H1 (cell line): ENCODE measurements around the gene KRTAP10-12.

Source experiments
- CREB1 ChIP-seq: IDR thresholded peaks from 2 replicates; pipeline ENCODE4 v1.6.1; 2012; ENCODE audit warnings: inconsistent platforms
- EGR1 ChIP-seq: IDR thresholded peaks from 2 replicates; pipeline ENCODE4 v1.6.1; 2011; ENCODE audit warnings: low read depth, low read length, borderline replicate concordance
- FOSL1 ChIP-seq: IDR thresholded peaks from 2 replicates; pipeline ENCODE4 v1.6.1; 2011; ENCODE audit warnings: mild to moderate bottlenecking, low read depth, low read length, moderate library complexity; ENCODE audit not compliant: insufficient read depth
- POLR2A ChIP-seq, 2 experiments: IDR thresholded peaks; 1 replicate in 1 of 2; 2 replicates in 1 of 2; pipeline ENCODE4 v1.6.1; 2011; ENCODE audit warnings: low read depth in 2 of 2, low read length in 2 of 2, mild to moderate bottlenecking in 2 of 2; ENCODE audit errors: control extremely low read depth in 1 of 2
- RFX5 ChIP-seq: IDR thresholded peaks from 2 replicates; pipeline ENCODE4 v1.6.1; 2011; ENCODE audit warnings: low read depth, low read length, improper control_type of control experiment, borderline replicate concordance
- SP1 ChIP-seq: IDR thresholded peaks from 2 replicates; pipeline ENCODE4 v1.6.1; 2011; ENCODE audit warnings: low read depth, low read length
- TAF1 ChIP-seq: IDR thresholded peaks from 2 replicates; pipeline ENCODE4 v1.6.1; 2011; ENCODE audit warnings: mild to moderate bottlenecking, low read depth, low read length
- YY1 ChIP-seq: IDR thresholded peaks from 2 replicates; pipeline ENCODE4 v1.6.1; 2011; ENCODE audit warnings: low read depth, mild to moderate bottlenecking, low read length
- TF ChIP-seq, protein P1 (sequence below), 3 experiments: IDR thresholded peaks; 1 replicate in 2 of 3; 2 replicates in 1 of 3; pipeline versions ENCODE4 v1.5.1 to v1.6.1; 2011; ENCODE audit warnings: low read length in 3 of 3, mild to moderate bottlenecking in 3 of 3, inconsistent platforms in 2 of 3, low read depth in 1 of 3, moderate library complexity in 1 of 3; ENCODE audit not compliant: insufficient read depth in 1 of 3; ENCODE audit errors: control extremely low read depth in 1 of 3
- TF ChIP-seq, protein P2 (sequence below): IDR thresholded peaks from 2 replicates; pipeline ENCODE4 v1.6.1; 2012; ENCODE audit warnings: low read length, inconsistent platforms
- TF ChIP-seq, protein P3 (sequence below): IDR thresholded peaks from 2 replicates; pipeline ENCODE4 v1.6.1; 2012; ENCODE audit warnings: inconsistent platforms
- TF ChIP-seq, protein P4 (sequence below): IDR thresholded peaks from 2 replicates; pipeline ENCODE4 v1.6.1; 2011; ENCODE audit warnings: low read depth, mild to moderate bottlenecking, low read length; ENCODE audit not compliant: insufficient read depth

DNA sequence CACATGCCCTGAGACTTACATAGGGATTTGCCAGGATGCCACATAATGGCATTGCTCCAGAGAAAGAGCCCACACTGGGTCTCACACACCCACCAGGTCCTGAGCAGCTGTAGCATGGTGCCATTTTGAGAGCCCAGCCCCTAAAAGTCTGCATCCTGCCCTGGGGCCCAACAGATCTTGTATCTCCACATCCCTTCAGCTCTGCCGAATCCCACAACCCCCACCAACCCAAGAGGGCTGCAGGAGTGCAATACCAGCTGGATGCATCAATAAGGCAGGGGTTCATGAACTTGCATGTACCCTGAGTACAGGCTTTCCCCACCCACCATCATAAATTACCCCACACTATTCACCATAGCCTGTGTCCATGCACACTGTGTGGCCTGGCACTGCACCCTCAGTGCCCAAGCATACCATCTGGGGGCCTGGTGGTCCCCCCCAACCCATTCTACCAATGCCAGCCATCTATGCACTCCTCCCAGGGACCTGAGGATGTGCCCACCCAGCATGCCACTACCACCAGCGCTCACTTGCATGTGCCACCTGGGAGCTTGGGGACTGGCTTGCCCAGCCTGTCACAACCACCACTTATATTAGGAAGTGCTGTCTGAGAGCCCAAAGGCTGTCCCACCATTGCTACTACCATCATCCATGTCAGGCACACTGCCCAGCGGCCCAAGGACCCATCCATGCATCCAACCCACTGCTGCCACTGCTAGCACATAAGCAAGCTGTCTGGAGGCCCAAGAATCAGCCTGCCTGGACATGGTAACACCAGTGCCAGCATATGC is 26.1 kb upstream of the KRTAP10-12 start:
- TF ChIP-seq, protein P1, sequence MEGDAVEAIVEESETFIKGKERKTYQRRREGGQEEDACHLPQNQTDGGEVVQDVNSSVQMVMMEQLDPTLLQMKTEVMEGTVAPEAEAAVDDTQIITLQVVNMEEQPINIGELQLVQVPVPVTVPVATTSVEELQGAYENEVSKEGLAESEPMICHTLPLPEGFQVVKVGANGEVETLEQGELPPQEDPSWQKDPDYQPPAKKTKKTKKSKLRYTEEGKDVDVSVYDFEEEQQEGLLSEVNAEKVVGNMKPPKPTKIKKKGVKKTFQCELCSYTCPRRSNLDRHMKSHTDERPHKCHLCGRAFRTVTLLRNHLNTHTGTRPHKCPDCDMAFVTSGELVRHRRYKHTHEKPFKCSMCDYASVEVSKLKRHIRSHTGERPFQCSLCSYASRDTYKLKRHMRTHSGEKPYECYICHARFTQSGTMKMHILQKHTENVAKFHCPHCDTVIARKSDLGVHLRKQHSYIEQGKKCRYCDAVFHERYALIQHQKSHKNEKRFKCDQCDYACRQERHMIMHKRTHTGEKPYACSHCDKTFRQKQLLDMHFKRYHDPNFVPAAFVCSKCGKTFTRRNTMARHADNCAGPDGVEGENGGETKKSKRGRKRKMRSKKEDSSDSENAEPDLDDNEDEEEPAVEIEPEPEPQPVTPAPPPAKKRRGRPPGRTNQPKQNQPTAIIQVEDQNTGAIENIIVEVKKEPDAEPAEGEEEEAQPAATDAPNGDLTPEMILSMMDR (IDR thresholded peaks at IDR 0.05; ENCODE audit: control extremely low read depth in 1 of 3, insufficient read depth in 1 of 3, low read depth in 1 of 3, low read length in 3 of 3): no peak
- no peak for TF ChIP-seq RFX5
- TF ChIP-seq EGR1: no peak
- TF ChIP-seq YY1: no peak
- TF ChIP-seq FOSL1: no peak
- TF ChIP-seq, protein P2, sequence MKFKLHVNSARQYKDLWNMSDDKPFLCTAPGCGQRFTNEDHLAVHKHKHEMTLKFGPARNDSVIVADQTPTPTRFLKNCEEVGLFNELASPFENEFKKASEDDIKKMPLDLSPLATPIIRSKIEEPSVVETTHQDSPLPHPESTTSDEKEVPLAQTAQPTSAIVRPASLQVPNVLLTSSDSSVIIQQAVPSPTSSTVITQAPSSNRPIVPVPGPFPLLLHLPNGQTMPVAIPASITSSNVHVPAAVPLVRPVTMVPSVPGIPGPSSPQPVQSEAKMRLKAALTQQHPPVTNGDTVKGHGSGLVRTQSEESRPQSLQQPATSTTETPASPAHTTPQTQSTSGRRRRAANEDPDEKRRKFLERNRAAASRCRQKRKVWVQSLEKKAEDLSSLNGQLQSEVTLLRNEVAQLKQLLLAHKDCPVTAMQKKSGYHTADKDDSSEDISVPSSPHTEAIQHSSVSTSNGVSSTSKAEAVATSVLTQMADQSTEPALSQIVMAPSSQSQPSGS: no peak
- no peak for TF ChIP-seq POLR2A (IDR thresholded peaks at IDR 0.05; ENCODE audit: control extremely low read depth in 1 of 2, low read depth in 2 of 2, low read length in 2 of 2)
- no peak for TF ChIP-seq TAF1
- TF ChIP-seq, protein P3, sequence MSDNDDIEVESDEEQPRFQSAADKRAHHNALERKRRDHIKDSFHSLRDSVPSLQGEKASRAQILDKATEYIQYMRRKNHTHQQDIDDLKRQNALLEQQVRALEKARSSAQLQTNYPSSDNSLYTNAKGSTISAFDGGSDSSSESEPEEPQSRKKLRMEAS: no peak
- TF ChIP-seq, protein P4, sequence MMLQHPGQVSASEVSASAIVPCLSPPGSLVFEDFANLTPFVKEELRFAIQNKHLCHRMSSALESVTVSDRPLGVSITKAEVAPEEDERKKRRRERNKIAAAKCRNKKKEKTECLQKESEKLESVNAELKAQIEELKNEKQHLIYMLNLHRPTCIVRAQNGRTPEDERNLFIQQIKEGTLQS: no peak
- TF ChIP-seq SP1: no peak
- TF ChIP-seq CREB1: no peak
